Suprapubic skin (tissue), 4 donors: ENCODE results near the gene POLR1E. TPM values are rescaled to one million over a fixed set of nuclear protein-coding genes. Genes with fewer than 3 reads are reported as not detected.
"Not testable (repeated sequence)": the region's sequence is repeated elsewhere in the genome, so short reads cannot be mapped to it uniquely, and the experiment has no call there.

Source experiments
- DNase-seq, 2 donors: peaks; one replicate each; pipeline ENCODE4 v3.0.0-alpha.2; 2019; ENCODE audit warnings: low spot score in 2 of 2
- H3K27ac ChIP-seq: fragments of 200-600 bp; sonication (generic); one replicate; pipeline ENCODE4 v1.5.1; 2019
- H3K27me3 ChIP-seq: fragments of 200-600 bp; sonication (generic); one replicate; pipeline ENCODE4 v1.5.1; 2019
- H3K36me3 ChIP-seq: fragments of 200-600 bp; sonication (generic); one replicate; pipeline ENCODE4 v1.5.1; 2019
- H3K4me1 ChIP-seq: fragments of 200-600 bp; sonication (generic); one replicate; pipeline ENCODE4 v1.5.1; 2019
- H3K4me3 ChIP-seq: fragments of 200-600 bp; sonication (generic); one replicate; pipeline ENCODE4 v1.5.1; 2019; ENCODE audit warnings: mild to moderate bottlenecking
- H3K9me3 ChIP-seq: fragments of 200-600 bp; sonication (generic); one replicate; pipeline ENCODE4 v1.5.1; 2019
- CTCF ChIP-seq, 2 donors: fragments of 200-600 bp in 1 of 2; fragments of 450-650 bp in 1 of 2; sonication (generic) in 1 of 2; IDR thresholded peaks; one replicate each; pipeline ENCODE4 v1.5.1; 2016 to 2019; ENCODE audit warnings: antibody characterized with exemption in 2 of 2, mild to moderate bottlenecking in 1 of 2, moderate library complexity in 1 of 2
- EP300 ChIP-seq: sonication (generic); formaldehyde crosslinking; IDR thresholded peaks from one replicate; pipeline ENCODE4 v1.6.1; 2017; ENCODE audit warnings: antibody characterized with exemption
- POLR2A ChIP-seq, 2 donors: fragments of 450-650 bp; IDR thresholded peaks; one replicate each; pipeline ENCODE4 v1.6.1; 2017; ENCODE audit warnings: antibody characterized with exemption in 2 of 2, mild to moderate bottlenecking in 2 of 2, moderate library complexity in 2 of 2
- POLR2AphosphoS5 ChIP-seq, 3 donors: sonication (generic); formaldehyde crosslinking; IDR thresholded peaks; one replicate each; pipeline ENCODE4 v1.6.1; 2017; ENCODE audit warnings: antibody characterized with exemption in 3 of 3
- WGBS: methylation state at CpG from one replicate; pipeline ENCODE4 v1.1.5; 2018; 5-methylcytosine and 5-hydroxymethylcytosine counted together
- total RNA-seq, 4 donors: library from RNA; depleted of rRNA; stranded (reverse); fragments of >200 nt; gene quantifications; one replicate each; pipeline ENCODE4 v1.1.0, GENCODE V29; 2016

POLR1E gene
- total RNA-seq, 4 donors from 2014 or later, result 15.7 to 26.3 (median 24.0) TPM

DNA sequence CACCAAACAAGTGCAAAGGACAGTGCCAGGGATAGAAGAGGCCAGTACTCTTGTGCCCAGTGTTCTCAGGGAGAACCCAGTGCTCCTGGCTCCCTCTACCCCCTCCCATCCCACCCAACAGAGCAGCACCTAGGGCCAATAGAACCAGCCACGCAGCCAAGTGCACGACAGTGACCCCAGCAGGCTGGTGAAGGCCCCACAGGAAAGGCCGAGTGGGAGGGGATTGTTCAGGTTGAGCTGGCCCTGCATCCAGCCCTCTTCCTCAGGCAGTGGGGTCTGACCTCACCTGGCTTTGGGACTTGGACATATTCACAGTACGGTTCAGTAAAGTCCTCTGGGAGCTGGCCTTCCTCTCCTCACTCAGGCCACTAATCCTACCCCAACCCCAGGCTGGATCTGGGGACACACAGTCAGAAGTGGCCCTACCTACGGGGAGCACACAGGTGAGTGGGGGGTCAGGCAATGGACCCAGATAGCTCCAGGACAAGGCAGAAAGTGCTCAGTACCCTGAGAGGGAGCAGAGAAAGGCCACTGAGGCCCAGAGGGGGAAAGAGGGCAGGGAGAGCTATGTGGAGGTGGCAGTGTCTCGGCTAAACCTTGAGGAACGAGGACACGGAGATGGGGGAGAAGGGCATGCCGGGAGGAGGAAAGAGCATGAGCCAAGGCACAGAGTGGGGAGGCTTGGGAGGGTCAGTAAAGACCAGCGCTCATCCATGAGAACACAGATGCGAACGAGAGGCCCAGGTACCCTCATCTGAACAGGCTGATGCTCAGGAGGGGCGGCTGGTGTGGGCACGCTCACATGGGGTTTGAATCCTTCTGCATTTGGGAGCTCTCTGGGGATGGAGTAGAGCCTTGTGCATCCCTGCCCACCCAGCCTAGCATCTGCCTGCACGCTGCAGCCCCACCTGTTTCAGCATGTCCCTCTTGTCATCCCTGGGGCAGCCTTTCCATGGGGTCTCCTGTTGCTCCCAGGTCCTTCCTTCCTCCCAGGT is 25.6 kb downstream of the POLR1E start:
- Histone ChIP-seq H3K27ac (no peak overlapping the region), H3K4me1 (no peaks in the 10 kb centered on the region), H3K36me3 (peaks cover 25% of the 10 kb centered on the region), H3K9me3 (no peaks in the 10 kb centered on the region), H3K27me3 (no peaks in the 10 kb centered on the region), H3K4me3 (no peak overlapping the region)
- TF ChIP-seq CTCF (IDR thresholded peaks at IDR 0.05) (no peak), EP300 (no peak), POLR2A (IDR thresholded peaks at IDR 0.05) (no peak), POLR2AphosphoS5 (IDR thresholded peaks at IDR 0.05) (no peak)
- WGBS, result 90% methylated on average over 15 of the region's 15 CpGs
- DNase-seq, result no peak

DNA sequence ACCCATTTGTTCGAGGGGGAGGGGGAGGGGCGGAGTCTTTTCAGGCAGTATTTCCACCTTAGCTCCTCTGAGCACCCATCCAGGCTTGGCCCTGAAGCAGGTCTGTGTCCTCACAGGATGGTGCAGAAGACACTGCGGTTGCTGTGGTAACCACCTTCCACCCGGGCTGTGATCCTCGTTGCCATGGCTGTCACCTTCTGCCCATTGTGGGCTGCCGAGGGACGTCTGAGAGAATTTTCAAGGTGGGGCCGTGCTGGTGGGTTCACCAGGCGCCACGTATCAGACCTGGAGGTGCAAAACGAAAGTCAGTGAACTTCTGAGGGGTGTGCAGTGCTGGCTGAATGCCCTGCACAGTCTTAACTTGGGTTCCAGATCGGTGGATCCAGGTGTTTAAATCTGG is 26.7 kb downstream of the POLR1E start:
- Histone ChIP-seq H3K4me1 (no peaks in the 10 kb centered on the region), H3K27ac (no peak overlapping the region), H3K27me3 (no peaks in the 10 kb centered on the region), H3K9me3 (no peaks in the 10 kb centered on the region), H3K4me3 (no peak overlapping the region), H3K36me3 (peaks cover 21% of the 10 kb centered on the region)
- 73% methylated on average over 12 of the region's 12 CpGs for WGBS
- DNase-seq, result no peak
- no peak for TF ChIP-seq CTCF (IDR thresholded peaks at IDR 0.05)
- TF ChIP-seq EP300, result no peak
- TF ChIP-seq POLR2A (IDR thresholded peaks at IDR 0.05), result no peak
- TF ChIP-seq POLR2AphosphoS5 (IDR thresholded peaks at IDR 0.05), result no peak

DNA sequence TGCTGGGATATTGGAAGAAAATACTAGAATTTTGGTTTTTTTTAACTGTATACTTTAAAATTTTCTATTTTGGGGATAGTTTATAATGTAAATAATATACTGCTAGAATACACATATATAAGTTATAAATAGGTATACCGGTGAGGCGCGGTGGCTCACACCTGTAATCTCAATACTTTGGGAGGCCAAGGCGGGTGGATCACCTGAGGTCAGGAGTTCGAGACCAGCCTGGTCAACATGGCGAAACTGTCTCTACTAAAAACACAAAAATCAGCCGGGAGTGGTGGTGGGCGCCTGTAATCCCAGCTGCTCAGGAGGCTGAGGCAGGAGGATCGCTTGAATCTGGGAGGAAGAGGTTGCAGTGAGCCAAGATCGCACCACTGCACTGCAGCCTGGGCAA is 28.7 kb downstream of the POLR1E start:
- H3K36me3 ChIP-seq, result peaks cover 21% of the 10 kb centered on the region
- not testable (repeated sequence) for H3K4me3 ChIP-seq, H3K27ac ChIP-seq, H3K27me3 ChIP-seq, H3K4me1 ChIP-seq, DNase-seq, H3K9me3 ChIP-seq
- 95% methylated on average over 10 of the region's 10 CpGs for WGBS

DNA sequence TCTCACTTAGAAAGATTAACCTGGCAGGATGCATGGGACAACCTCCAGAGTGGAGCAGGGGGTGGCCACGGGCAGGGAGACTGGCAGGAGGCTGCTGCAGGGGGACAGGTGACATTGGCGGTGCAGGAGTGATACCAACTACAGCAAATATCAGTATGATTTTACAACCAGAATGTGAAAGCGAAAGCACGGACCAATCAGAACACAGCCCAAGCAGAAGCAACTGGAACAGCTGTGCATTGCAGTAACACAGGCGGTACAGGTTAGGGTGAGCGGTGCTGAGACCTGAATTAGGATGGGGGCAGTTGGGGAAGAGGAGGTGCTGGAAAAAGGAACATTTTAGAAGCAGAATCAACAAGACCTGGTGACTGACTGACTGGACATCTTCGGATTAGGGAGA is 29.3 kb downstream of the POLR1E start:
- DNase-seq, result no peak
- Histone ChIP-seq H3K9me3 (no peaks in the 10 kb centered on the region), H3K27me3 (no peaks in the 10 kb centered on the region), H3K36me3 (peaks cover 23% of the 10 kb centered on the region), H3K4me3 (no peak overlapping the region), H3K4me1 (no peaks in the 10 kb centered on the region), H3K27ac (no peak overlapping the region)
- 94% methylated on average over 7 of the region's 7 CpGs for WGBS
- no peak for TF ChIP-seq POLR2AphosphoS5 (IDR thresholded peaks at IDR 0.05)
- no peak for TF ChIP-seq EP300
- no peak for TF ChIP-seq POLR2A (IDR thresholded peaks at IDR 0.05)
- no peak for TF ChIP-seq CTCF (IDR thresholded peaks at IDR 0.05)

GRCh38 chr9:37515620-37516258 is 30.0 kb downstream of the POLR1E start:
- WGBS, result 79% methylated on average over 10 of the region's 14 CpGs
- no peaks in the 10 kb centered on the region for H3K4me1 ChIP-seq
- no peaks in the 10 kb centered on the region for H3K27me3 ChIP-seq
- H3K36me3 ChIP-seq, result peaks cover 25% of the 10 kb centered on the region
- TF ChIP-seq POLR2AphosphoS5 (IDR thresholded peaks at IDR 0.05) (no peak), EP300 (no peak), CTCF (IDR thresholded peaks at IDR 0.05) (no peak), POLR2A (IDR thresholded peaks at IDR 0.05) (no peak)
- H3K4me3 ChIP-seq, result no peak overlapping the region
- peak overlapping the region; percentile 19 for H3K27ac ChIP-seq
- DNase-seq, result no peak
- no peaks in the 10 kb centered on the region for H3K9me3 ChIP-seq
